Nephron (organoid): Measurements from ENCODE around the gene GRIK4.

Experiments
- H3K27ac Mint-ChIP-seq, 3 experiments: 2 replicates each; pipeline ENCODE4 v1.8.0; 2020; ENCODE audit warnings: mixed read lengths in 3 of 3, mild to moderate bottlenecking in 2 of 3, moderate library complexity in 1 of 3
- H3K27me3 Mint-ChIP-seq: 2 replicates; pipeline ENCODE4 v1.8.0; 2021; ENCODE audit warnings: low read depth, mild to moderate bottlenecking, moderate library complexity, mixed read lengths
- H3K36me3 Mint-ChIP-seq: 2 replicates; pipeline ENCODE4 v1.8.0; 2020; ENCODE audit warnings: low read depth, mixed read lengths
- H3K4me1 Mint-ChIP-seq: 2 replicates; pipeline ENCODE4 v1.8.0; 2020; ENCODE audit warnings: mixed read lengths
- H3K4me3 Mint-ChIP-seq, 3 experiments: 2 replicates each; pipeline ENCODE4 v1.8.0; 2020; ENCODE audit warnings: mild to moderate bottlenecking in 3 of 3, mixed read lengths in 3 of 3, moderate library complexity in 2 of 3
- H3K9me3 Mint-ChIP-seq: 2 replicates; pipeline ENCODE4 v1.8.0; 2020; ENCODE audit warnings: mixed read lengths
- TF ChIP-seq, protein P1 (sequence below), 3 experiments: fragments of 200-600 bp; sonication (generic); IDR thresholded peaks; one replicate each; pipeline ENCODE4 v1.5.0; 2021; ENCODE audit warnings: antibody characterized with exemption in 3 of 3; ENCODE audit not compliant: unreplicated experiment in 3 of 3

GRIK4 gene

DNA sequence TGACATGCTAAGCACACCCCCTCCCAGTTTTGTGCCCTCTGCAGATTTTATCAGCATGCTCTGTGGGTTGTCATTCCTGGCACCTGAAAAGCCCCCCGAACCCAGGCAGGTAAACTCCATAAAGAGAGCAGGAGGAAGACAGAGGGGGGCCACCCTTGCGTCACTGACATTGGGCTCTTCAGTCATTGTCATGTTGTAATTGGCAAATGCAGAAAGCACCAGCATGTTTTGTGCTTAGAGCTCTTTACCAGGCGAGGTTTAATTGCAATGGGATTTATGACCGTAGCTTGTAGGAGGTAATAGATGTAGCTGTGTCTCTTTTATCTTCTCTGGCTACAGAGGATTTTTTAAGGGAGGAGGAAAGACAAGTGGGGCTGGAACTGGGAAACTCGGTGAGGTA, 201.7 kb downstream of the GRIK4 start:
- Mint-ChIP-seq H3K27me3 (peaks cover 17% of the 10 kb centered on the region), H3K27ac (peak overlapping the region; percentile 13 to 39 (median 35)), H3K4me1 (peaks cover 52% of the 10 kb centered on the region), H3K4me3 (no peak overlapping the region), H3K36me3 (no peaks in the 10 kb centered on the region), H3K9me3 (no peaks in the 10 kb centered on the region)
- TF ChIP-seq, protein P1, sequence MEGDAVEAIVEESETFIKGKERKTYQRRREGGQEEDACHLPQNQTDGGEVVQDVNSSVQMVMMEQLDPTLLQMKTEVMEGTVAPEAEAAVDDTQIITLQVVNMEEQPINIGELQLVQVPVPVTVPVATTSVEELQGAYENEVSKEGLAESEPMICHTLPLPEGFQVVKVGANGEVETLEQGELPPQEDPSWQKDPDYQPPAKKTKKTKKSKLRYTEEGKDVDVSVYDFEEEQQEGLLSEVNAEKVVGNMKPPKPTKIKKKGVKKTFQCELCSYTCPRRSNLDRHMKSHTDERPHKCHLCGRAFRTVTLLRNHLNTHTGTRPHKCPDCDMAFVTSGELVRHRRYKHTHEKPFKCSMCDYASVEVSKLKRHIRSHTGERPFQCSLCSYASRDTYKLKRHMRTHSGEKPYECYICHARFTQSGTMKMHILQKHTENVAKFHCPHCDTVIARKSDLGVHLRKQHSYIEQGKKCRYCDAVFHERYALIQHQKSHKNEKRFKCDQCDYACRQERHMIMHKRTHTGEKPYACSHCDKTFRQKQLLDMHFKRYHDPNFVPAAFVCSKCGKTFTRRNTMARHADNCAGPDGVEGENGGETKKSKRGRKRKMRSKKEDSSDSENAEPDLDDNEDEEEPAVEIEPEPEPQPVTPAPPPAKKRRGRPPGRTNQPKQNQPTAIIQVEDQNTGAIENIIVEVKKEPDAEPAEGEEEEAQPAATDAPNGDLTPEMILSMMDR (IDR thresholded peaks at IDR 0.05; ENCODE audit: unreplicated experiment in 3 of 3) = no peak

DNA sequence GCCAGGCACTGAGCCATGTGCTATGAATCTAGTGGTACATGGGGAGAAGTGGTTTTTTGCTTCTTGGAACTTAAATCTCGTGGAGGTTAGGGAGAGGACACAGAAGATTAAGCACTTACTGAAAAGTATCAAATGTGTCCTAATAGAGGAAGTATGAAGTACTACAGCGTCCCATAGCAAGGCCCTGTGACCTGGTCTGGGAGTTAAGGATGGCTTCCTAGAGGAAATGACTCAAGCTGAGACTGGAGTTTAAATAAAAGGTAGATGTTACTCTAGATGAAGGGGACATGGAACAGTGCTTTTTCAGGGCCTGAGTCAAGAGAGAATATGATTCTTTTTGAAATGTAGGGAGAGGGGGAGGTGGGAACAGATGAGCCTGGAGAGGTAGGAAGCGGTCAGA, 202.9 kb downstream of the GRIK4 start:
- TF ChIP-seq, protein P1 (IDR thresholded peaks at IDR 0.05; ENCODE audit: unreplicated experiment in 3 of 3) = no peak
- no peaks in the 10 kb centered on the region for H3K36me3 Mint-ChIP-seq
- H3K4me1 Mint-ChIP-seq = peaks cover 47% of the 10 kb centered on the region

DNA sequence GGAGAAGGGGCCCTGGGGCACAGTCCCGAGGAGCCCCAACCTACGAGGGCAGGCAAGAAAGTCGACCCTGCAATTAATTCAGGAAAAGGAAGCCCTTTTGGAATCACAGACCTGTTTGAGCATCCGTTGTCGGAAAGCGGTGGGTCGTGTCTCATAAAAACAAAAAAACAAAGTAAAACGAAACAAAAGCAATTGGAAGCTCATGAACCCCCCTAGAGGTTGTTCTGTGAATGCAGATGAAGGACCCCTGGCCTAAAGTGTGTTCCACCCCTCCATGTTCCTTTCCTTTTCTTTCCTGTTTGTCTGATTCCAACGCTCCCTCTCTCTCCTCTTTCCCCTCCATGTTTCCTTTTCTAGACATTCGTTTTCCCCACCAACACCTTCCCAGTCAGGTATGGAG, 203.7 kb downstream of the GRIK4 start:
- H3K9me3 Mint-ChIP-seq = no peaks in the 10 kb centered on the region

More for the DNA sequence above, 202.9 kb downstream of the GRIK4 start:
- Mint-ChIP-seq H3K27me3 (peaks cover 16% of the 10 kb centered on the region), H3K27ac (peak overlapping the region; percentile 45 to 70 (median 50)), H3K4me3 (peak overlapping the region in 1 of 3 experiments; percentile 4), H3K9me3 (no peaks in the 10 kb centered on the region)

DNA sequence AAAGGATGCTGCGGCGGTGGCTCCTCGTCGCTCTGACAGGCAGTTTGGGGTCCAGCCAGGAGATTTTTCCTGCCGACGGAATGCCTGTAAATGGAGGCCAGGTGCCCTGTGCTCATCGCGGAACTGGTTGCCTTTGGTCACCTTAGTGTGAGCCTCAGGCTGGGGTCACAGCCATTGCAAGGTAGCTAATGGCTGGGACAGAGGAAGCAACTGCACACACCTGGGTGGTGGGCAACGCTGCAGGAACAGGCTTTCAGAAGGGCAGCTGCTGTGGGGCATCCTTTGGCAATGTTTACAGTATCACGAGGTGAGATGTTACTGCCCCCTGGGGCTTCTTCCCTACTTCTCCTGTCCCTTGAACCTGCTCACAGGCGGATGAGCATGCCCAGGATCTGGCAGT, 205.5 kb downstream of the GRIK4 start:
- Mint-ChIP-seq H3K27me3 (peaks cover 16% of the 10 kb centered on the region), H3K27ac (no peak overlapping the region), H3K4me1 (peaks cover 24% of the 10 kb centered on the region), H3K4me3 (no peak overlapping the region), H3K36me3 (no peaks in the 10 kb centered on the region), H3K9me3 (no peaks in the 10 kb centered on the region)
- TF ChIP-seq, protein P1 (IDR thresholded peaks at IDR 0.05; ENCODE audit: unreplicated experiment in 3 of 3) = no peak

More for the DNA sequence above, 203.7 kb downstream of the GRIK4 start:
- peaks cover 40% of the 10 kb centered on the region for H3K4me1 Mint-ChIP-seq
- H3K4me3 Mint-ChIP-seq = no peak overlapping the region
- TF ChIP-seq, protein P1 (IDR thresholded peaks at IDR 0.05; ENCODE audit: unreplicated experiment in 3 of 3) = peak; percentile 50 to 52 (median 50)
- peaks cover 16% of the 10 kb centered on the region for H3K27me3 Mint-ChIP-seq
- H3K36me3 Mint-ChIP-seq = no peaks in the 10 kb centered on the region
- peak overlapping the region in 1 of 3 experiments; percentile 58 for H3K27ac Mint-ChIP-seq

DNA sequence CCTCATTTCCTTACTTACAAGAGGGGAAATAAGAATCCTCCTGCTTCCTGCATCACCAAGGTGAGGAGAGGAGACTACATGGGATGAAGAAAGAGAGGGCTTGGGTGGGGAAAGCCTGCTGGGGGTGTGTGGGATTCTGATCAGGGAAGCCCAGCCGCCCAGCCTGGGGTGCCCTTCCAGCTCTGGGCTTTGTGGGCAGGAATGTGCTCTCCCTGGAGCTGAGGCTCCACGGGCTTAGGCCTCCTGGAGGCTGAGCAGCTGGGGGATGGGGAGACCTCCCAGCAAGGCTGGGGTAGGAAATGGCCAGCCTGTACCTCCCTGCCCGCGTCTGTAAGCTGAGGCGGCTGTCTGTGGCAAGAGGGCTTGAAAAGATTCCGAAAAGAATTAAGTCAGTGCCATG, 206.1 kb downstream of the GRIK4 start:
- peaks cover 21% of the 10 kb centered on the region for H3K4me1 Mint-ChIP-seq
- no peaks in the 10 kb centered on the region for H3K9me3 Mint-ChIP-seq

DNA sequence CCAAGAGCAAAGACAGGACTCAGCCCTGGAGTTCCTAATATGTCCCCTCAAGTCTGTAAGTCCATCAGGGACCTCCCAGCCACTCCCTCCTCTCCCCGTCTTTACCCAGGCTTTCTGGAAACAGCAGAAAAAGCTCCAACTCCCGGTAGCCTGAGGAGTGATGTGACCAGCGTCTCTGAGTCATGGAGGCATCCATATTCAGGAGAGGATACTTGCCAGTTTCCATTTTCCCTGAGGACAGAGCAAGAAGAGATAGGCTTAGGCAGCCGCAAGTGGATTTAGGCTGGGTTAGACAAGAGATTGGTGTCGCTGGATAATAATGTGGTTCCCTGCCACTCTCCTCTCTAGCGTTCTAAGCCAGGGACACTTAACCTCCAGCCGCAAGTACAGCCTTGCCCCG, 206.6 kb downstream of the GRIK4 start:
- Mint-ChIP-seq H3K36me3 (no peaks in the 10 kb centered on the region), H3K4me3 (no peak overlapping the region), H3K4me1 (peaks cover 16% of the 10 kb centered on the region), H3K9me3 (no peaks in the 10 kb centered on the region), H3K27ac (no peak overlapping the region), H3K27me3 (peaks cover 14% of the 10 kb centered on the region)
- TF ChIP-seq, protein P1 (IDR thresholded peaks at IDR 0.05; ENCODE audit: unreplicated experiment in 3 of 3) = no peak

More for the DNA sequence above, 206.1 kb downstream of the GRIK4 start:
- H3K27ac Mint-ChIP-seq = no peak overlapping the region
- H3K36me3 Mint-ChIP-seq = no peaks in the 10 kb centered on the region
- TF ChIP-seq, protein P1 (IDR thresholded peaks at IDR 0.05; ENCODE audit: unreplicated experiment in 3 of 3) = no peak
- no peak overlapping the region for H3K4me3 Mint-ChIP-seq
- peaks cover 16% of the 10 kb centered on the region for H3K27me3 Mint-ChIP-seq
